Skeletal muscle tissue (tissue), 5 donors: ENCODE measurements around the gene BATF2. TPM values are rescaled to one million over a fixed set of nuclear protein-coding genes. Genes with fewer than 3 reads are reported as not detected.

Experiments used
- H3K27ac ChIP-seq: one replicate; pipeline ENCODE4 v1.7.0; 2013; ENCODE audit warnings: mild to moderate bottlenecking, low read depth, low read length, inconsistent platforms
- H3K27me3 ChIP-seq, 3 donors: one replicate each; pipeline ENCODE4 v1.7.0; 2013; ENCODE audit warnings: low read length in 3 of 3; ENCODE audit not compliant: control insufficient read depth in 3 of 3, insufficient read depth in 3 of 3
- H3K36me3 ChIP-seq, 3 donors: one replicate each; pipeline ENCODE4 v1.7.0; 2013; ENCODE audit warnings: low read length in 3 of 3; ENCODE audit not compliant: control insufficient read depth in 3 of 3, insufficient read depth in 3 of 3
- H3K4me1 ChIP-seq, 3 donors: one replicate each; pipeline ENCODE4 v1.7.0; 2013; ENCODE audit warnings: low read length in 3 of 3, mild to moderate bottlenecking in 3 of 3; ENCODE audit not compliant: control insufficient read depth in 3 of 3, insufficient read depth in 3 of 3
- H3K4me3 ChIP-seq, 3 donors: one replicate each; pipeline ENCODE4 v1.7.0; 2013; ENCODE audit warnings: low read length in 3 of 3
- H3K9ac ChIP-seq, 3 donors: one replicate each; pipeline ENCODE4 v1.7.0; 2013; ENCODE audit warnings: low read length in 3 of 3, mild to moderate bottlenecking in 3 of 3, moderate library complexity in 2 of 3, low read depth in 1 of 3
- H3K9me3 ChIP-seq, 3 donors: one replicate each; pipeline ENCODE4 v1.7.0; 2013; ENCODE audit warnings: low read length in 3 of 3; ENCODE audit not compliant: control insufficient read depth in 3 of 3
- small RNA-seq: library from RNA; depleted of rRNA; stranded (forward); fragments of <200 nt; gene quantifications from one replicate; pipeline ENCODE3, GENCODE V24; 2014
- total RNA-seq: library from RNA; depleted of rRNA; stranded (reverse); fragments of >200 nt; gene quantifications from one replicate; pipeline ENCODE4 v1.2.3, GENCODE V29; 2014
- donor health status: Osteomylitis.

BATF2 gene
- total RNA-seq, 1 donor from 2014 or later = 0.52 TPM

GRCh38 chr11:64947208-64947814 is 49.5 kb downstream of the BATF2 start:
- Histone ChIP-seq H3K27me3 (no peaks in the 10 kb centered on the region), H3K36me3 (no peaks in the 10 kb centered on the region), H3K9ac (no peak overlapping the region), H3K4me1 (no peaks in the 10 kb centered on the region), H3K27ac (no peak overlapping the region), H3K4me3 (no peak overlapping the region), H3K9me3 (no peaks in the 10 kb centered on the region)

Small RNA genes within 50 kb of the gene (small RNA-seq; reads per million reads assigned to genes)
- gene MIR6879 = not detected
- gene SNX15 = not detected

Other genes with a start within 250 kb of the BATF2 start
- 291 TPM for gene PYGM, start 237.0 kb downstream of the BATF2 start, total RNA-seq
- 102 TPM for gene SF1, start 218.4 kb downstream of the BATF2 start, total RNA-seq
- 2.6 TPM for gene MAP4K2, start 193.8 kb downstream of the BATF2 start, total RNA-seq
- 7.3 TPM for gene MEN1, start 186.4 kb downstream of the BATF2 start, total RNA-seq
- gene CDC42BPG, start 152.3 kb downstream of the BATF2 start, total RNA-seq = under 0.01 TPM
- 28.2 TPM for gene EHD1, start 118.3 kb downstream of the BATF2 start, total RNA-seq
- gene ATG2A, start 79.8 kb downstream of the BATF2 start, total RNA-seq = 3.1 TPM
- 6.3 TPM for gene PPP2R5B, start 72.3 kb downstream of the BATF2 start, total RNA-seq
- not detected for gene GPHA2, start 61.1 kb downstream of the BATF2 start, total RNA-seq
- not detected for gene MAJIN, start 24.9 kb downstream of the BATF2 start, total RNA-seq
- gene ARL2, start 17.2 kb upstream of the BATF2 start, total RNA-seq = 53.2 TPM
- gene SNX15, start 30.5 kb upstream of the BATF2 start, total RNA-seq = 12.0 TPM
- gene SAC3D1, start 44.2 kb upstream of the BATF2 start, total RNA-seq = 5.2 TPM
- 8.4 TPM for gene NAALADL1, start 61.6 kb upstream of the BATF2 start, total RNA-seq
- 1.0 TPM for gene CDCA5, start 87.1 kb upstream of the BATF2 start, total RNA-seq
- gene ZFPL1, start 87.3 kb upstream of the BATF2 start, total RNA-seq = 22.4 TPM
- 166 TPM for gene VPS51, start 99.2 kb upstream of the BATF2 start, total RNA-seq
- gene TM7SF2, start 114.9 kb upstream of the BATF2 start, total RNA-seq = 8.4 TPM
- gene ZNHIT2, start 120.7 kb upstream of the BATF2 start, total RNA-seq = 4.2 TPM
- gene FAU, start 125.2 kb upstream of the BATF2 start, total RNA-seq = 292 TPM
- 21.4 TPM for gene MRPL49, start 125.3 kb upstream of the BATF2 start, total RNA-seq
- gene SYVN1, start 137.5 kb upstream of the BATF2 start, total RNA-seq = 19.8 TPM
- not detected for gene SPDYC, start 173.3 kb upstream of the BATF2 start, total RNA-seq
- 75.2 TPM for gene CAPN1, start 185.0 kb upstream of the BATF2 start, total RNA-seq